Karpas-422 (cell line): Measurements from ENCODE around the gene MIOX. TPM values are rescaled to one million over a fixed set of nuclear protein-coding genes. Genes with fewer than 3 reads are reported as not detected.

Experiments used
- DNase-seq: peaks from one replicate; pipeline ENCODE4 v3.0.0-alpha.2; 2015
- H2AFZ ChIP-seq: fragments of 200-600 bp; sonication (generic); 2 replicates; pipeline ENCODE4 v1.6.1; 2014; ENCODE audit warnings: antibody characterized with exemption, low read length, mixed read lengths
- H3K27ac ChIP-seq: fragments of 200-600 bp; sonication (generic); 2 replicates; pipeline ENCODE4 v1.5.1; 2014; ENCODE audit warnings: mild to moderate bottlenecking, low read length, moderate library complexity
- H3K27me3 ChIP-seq: fragments of 200-600 bp; sonication (generic); 2 replicates; pipeline ENCODE4 v1.6.1; 2014; ENCODE audit warnings: low read length, mixed read lengths
- H3K36me3 ChIP-seq: fragments of 200-600 bp; sonication (generic); 2 replicates; pipeline ENCODE4 v1.6.1; 2014; ENCODE audit warnings: low read length, mixed read lengths; ENCODE audit not compliant: insufficient read depth
- H3K4me1 ChIP-seq: fragments of 200-600 bp; sonication (generic); 2 replicates; pipeline ENCODE4 v1.6.1; 2014; ENCODE audit warnings: mild to moderate bottlenecking, low read length, mixed read lengths
- H3K4me2 ChIP-seq: fragments of 200-600 bp; sonication (generic); 2 replicates; pipeline ENCODE4 v1.6.1; 2014; ENCODE audit warnings: low read length, low read depth, mild to moderate bottlenecking; ENCODE audit not compliant: poor library complexity, severe bottlenecking
- H3K4me3 ChIP-seq: fragments of 200-600 bp; sonication (generic); 2 replicates; pipeline ENCODE4 v1.5.1; 2014; ENCODE audit warnings: mild to moderate bottlenecking, antibody characterized with exemption, low read length, mixed read lengths
- H3K79me2 ChIP-seq: fragments of 200-600 bp; sonication (generic); 2 replicates; pipeline ENCODE4 v1.6.1; 2014; ENCODE audit warnings: mild to moderate bottlenecking, low read length, mixed read lengths
- H3K9ac ChIP-seq: fragments of 200-600 bp; sonication (generic); 2 replicates; pipeline ENCODE4 v1.6.0; 2014; ENCODE audit warnings: low read length
- H3K9me2 ChIP-seq: fragments of 200-600 bp; sonication (generic), shearing (Covaris generic); replicated peaks from 2 replicates; pipeline ENCODE4 v1.6.0; 2014; ENCODE audit warnings: mild to moderate bottlenecking, low read length, moderate library complexity; ENCODE audit not compliant: insufficient read depth
- H3K9me3 ChIP-seq: fragments of 300-700, 200-600 bp; sonication (generic); 2 replicates; pipeline ENCODE4 v1.6.1; 2014; ENCODE audit warnings: low read length, mixed read lengths
- H4K20me1 ChIP-seq: fragments of 200-600 bp; sonication (generic); 2 replicates; pipeline ENCODE4 v1.6.1; 2014; ENCODE audit warnings: mild to moderate bottlenecking, antibody characterized with exemption, low read length, low read depth; ENCODE audit not compliant: insufficient read depth
- total RNA-seq: library from RNA; depleted of rRNA; stranded (reverse); fragments of >200 nt; shearing (Covaris generic); gene quantifications from 2 replicates; pipeline ENCODE4 v1.2.3, GENCODE V29; 2014; ENCODE audit warnings: low replicate concordance

Gene MIOX
- total RNA-seq, 1 experiment from 2014 or later, result 0.93 TPM

DNA sequence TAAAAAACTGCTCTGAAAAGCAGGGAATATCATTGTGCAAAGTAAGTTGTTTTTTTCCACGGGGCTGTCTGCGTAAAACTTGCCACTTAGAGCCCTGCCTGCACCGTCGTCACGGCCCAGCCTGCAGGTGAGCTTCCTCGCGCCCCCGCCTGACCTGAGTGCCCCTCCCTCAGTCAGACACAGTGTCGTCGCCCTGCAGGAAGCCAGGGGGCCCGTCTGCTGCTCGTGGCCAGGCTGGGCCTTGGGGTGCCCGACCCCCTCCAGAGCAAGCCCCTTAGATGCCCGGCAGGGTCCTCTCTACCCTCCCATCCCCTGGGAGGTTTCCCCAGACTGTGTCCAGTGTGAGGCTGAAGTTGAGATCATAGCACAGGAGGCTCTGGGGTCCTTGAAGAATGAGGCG is 43.5 kb upstream of the MIOX start:
- H3K79me2 ChIP-seq, result no peaks in the 10 kb centered on the region
- no peak overlapping the region for H2AFZ ChIP-seq
- H3K36me3 ChIP-seq, result 0 out of 2 replicates have a peak, but pooled peaks cover 3% of the 10 kb centered on the region
- H3K9ac ChIP-seq, result no peak overlapping the region
- H4K20me1 ChIP-seq, result peaks cover 6% of the 10 kb centered on the region; the same call in 1 of the 2 replicates
- peaks cover 8% of the 10 kb centered on the region for H3K4me1 ChIP-seq
- no peak overlapping the region for H3K27ac ChIP-seq
- H3K4me2 ChIP-seq, result no peak overlapping the region
- H3K4me3 ChIP-seq, result no peak overlapping the region
- H3K9me2 ChIP-seq, result no peaks in the 10 kb centered on the region
- H3K27me3 ChIP-seq, result no peaks in the 10 kb centered on the region
- DNase-seq, result no peak
- no peaks in the 10 kb centered on the region for H3K9me3 ChIP-seq

DNA sequence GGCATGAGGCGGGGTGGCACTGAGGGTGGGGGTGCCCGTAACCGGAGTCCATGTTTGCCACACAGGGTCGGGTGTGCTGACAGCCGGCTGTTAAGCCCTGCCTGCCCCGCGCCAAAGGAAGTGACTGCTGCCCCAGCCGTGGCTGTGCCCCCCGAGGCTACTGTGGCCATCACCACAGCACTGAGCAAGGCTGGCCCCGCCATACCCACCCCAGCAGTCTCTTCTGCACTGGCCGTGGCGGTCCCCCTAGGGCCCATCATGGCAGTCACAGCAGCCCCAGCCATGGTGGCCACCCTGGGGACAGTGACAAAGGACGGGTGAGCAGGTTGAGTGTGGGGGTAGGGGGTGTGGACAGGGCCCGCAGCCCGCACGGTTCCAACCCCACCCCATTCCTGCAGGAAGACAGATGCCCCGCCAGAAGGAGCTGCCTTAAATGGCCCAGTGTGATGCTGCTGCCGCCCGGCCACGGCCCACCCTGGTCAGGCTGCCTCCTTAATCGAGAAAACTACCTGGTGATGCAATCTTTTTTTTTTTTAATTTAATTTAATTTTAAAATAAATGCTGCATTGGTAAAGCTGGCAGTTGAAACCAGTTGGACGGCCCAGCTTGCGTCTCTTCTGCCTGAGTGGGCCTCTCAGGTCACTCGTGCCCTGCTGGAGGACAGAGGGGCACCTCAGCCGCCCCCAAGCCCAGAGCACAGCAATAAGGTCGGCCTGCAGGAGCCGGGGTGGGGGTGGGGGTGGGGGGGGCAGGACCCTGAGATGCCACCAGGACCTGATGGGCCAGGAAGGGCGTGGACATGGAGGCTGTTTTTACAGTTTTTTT is 42.6 kb upstream of the MIOX start:
- Histone ChIP-seq H3K27me3 (no peaks in the 10 kb centered on the region), H3K79me2 (no peaks in the 10 kb centered on the region), H4K20me1 (peaks cover 6% of the 10 kb centered on the region; the same call in 1 of the 2 replicates), H3K36me3 (peaks cover 7% of the 10 kb centered on the region; the same call in 1 of the 2 replicates), H3K27ac (no peak overlapping the region), H2AFZ (no peak overlapping the region), H3K9me2 (no peaks in the 10 kb centered on the region), H3K4me2 (no peak overlapping the region), H3K4me3 (no peak overlapping the region), H3K9ac (no peak overlapping the region), H3K4me1 (peaks cover 8% of the 10 kb centered on the region), H3K9me3 (no peaks in the 10 kb centered on the region)
- DNase-seq, result no peak

DNA sequence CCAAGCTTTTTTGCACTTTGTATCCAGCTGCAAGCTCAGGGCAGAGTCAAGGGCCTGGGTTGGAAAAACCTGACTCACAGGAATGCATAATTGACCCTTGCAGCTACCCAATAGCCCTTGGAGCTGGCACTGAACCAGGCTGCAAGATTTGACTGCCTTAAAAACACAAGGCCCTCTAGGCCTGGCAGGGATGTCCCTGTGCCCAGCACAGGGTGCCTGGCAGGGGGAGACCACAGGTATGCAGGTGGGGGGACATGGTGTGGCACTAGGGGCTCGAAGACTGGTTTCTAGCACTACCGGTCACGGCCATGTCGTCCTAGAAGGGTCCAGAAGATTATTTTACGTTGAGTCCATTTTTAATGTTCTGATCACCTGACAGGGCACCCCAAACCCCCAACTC is 42.0 kb upstream of the MIOX start:
- H3K9me2 ChIP-seq, result no peaks in the 10 kb centered on the region
- H2AFZ ChIP-seq, result no peak overlapping the region
- no peak overlapping the region for H3K4me3 ChIP-seq
- H3K27ac ChIP-seq, result no peak overlapping the region
- peaks cover 12% of the 10 kb centered on the region for H3K4me1 ChIP-seq
- H3K36me3 ChIP-seq, result peaks cover 7% of the 10 kb centered on the region; the same call in 1 of the 2 replicates
- H4K20me1 ChIP-seq, result peaks cover 6% of the 10 kb centered on the region; the same call in 1 of the 2 replicates
- H3K79me2 ChIP-seq, result no peaks in the 10 kb centered on the region
- no peak overlapping the region for H3K4me2 ChIP-seq
- no peak overlapping the region for H3K9ac ChIP-seq
- DNase-seq, result peak; percentile 49
- H3K9me3 ChIP-seq, result no peaks in the 10 kb centered on the region
- H3K27me3 ChIP-seq, result no peaks in the 10 kb centered on the region

DNA sequence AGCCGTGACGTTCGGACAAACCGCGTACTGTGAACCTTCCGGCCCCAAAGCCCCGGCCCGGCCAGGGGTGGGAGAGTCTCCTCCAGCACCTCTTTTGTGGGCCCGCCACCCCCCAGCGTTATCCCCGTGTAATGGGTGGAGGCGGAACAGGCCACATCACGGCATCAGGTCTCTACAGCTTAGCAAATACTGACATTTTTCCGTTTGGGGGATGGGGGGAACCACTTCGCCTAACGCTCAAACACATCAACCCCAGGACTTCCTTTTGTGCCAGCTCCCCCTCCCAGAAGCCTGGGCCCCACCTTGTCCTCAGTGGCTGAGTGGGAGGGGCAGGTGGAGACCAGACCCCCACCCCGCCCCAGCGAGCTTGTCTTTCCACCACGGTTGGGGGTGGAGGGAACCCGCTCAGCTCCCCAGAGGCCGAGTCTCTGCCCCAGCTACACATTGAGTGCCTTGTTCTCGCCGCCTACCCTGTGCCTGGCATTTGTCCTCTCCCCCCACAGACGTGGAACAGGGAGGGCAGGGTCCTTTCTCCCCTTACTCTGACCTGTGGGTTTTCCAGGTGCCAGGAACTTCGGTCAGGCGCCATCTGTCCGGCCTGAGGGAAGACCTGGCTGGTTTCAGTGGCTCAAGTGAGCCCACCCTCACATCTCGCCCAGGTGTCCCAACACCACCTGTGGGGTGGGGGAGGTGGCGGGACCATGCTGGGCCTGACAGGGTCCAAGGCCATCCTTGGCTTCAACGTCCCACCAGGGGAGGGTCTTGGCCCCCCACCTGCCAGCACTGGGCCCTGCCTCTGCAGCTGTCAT is 41.4 kb upstream of the MIOX start:
- Histone ChIP-seq H3K9me2 (no peaks in the 10 kb centered on the region), H3K79me2 (no peaks in the 10 kb centered on the region), H3K9ac (no peak overlapping the region), H3K27ac (no peak overlapping the region; the same call in 1 of the 2 replicates), H3K27me3 (no peaks in the 10 kb centered on the region), H4K20me1 (peaks cover 6% of the 10 kb centered on the region; the same call in 1 of the 2 replicates), H3K4me1 (peaks cover 17% of the 10 kb centered on the region), H3K4me3 (no peak overlapping the region), H3K9me3 (no peaks in the 10 kb centered on the region), H3K36me3 (peaks cover 6% of the 10 kb centered on the region; the same call in 1 of the 2 replicates), H2AFZ (no peak overlapping the region), H3K4me2 (no peak overlapping the region)
- DNase-seq, result peak; percentile 54

DNA sequence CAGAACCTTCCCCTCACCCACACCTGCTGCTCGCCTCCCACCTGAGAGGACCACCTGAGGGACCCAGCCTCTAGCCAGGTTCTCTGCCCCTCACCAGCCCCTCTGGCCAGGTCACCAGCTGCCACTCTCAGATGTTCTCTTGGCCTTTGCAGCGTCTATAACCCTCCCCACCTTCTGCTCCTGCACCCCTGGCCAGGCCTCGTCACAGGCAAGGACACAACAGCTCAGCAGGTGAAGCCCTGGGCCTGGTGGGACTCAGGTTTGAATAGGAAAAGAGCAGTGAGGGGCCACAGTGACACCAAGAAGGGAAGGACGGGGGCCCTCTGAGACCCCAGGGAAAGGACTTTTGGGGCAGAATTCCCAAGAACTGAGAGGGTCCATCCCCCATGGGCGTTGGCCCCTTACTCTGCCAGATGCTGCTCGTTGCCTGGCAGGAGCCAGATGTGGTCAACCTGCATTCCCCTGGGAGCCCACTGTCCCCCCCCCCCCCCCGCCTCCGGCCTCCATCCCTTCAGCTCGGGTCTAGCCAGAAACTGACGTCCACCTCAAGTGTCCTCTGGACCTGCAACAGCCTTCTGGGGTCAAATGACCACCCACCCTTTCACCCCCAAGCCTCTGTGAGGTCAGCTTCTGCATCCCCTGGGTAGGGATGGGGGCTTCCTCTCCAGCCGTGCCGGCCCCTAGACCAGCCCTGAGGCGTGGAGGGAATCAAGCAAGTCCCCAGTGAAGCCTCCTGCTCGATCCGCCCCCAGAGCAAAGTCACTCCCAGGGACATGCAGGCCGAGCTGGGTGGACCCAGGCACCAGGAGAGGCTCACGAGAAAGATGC is 40.6 kb upstream of the MIOX start:
- Histone ChIP-seq H3K9ac (no peak overlapping the region), H3K79me2 (no peaks in the 10 kb centered on the region), H4K20me1 (peaks cover 6% of the 10 kb centered on the region; the same call in 1 of the 2 replicates), H3K27ac (no peak overlapping the region; the same call in 1 of the 2 replicates), H3K27me3 (no peaks in the 10 kb centered on the region), H2AFZ (no peak overlapping the region), H3K36me3 (peaks cover 3% of the 10 kb centered on the region; the same call in 1 of the 2 replicates), H3K4me2 (no peak overlapping the region), H3K9me3 (no peaks in the 10 kb centered on the region), H3K4me1 (peaks cover 17% of the 10 kb centered on the region), H3K4me3 (no peak overlapping the region), H3K9me2 (no peaks in the 10 kb centered on the region)
- DNase-seq, result no peak

DNA sequence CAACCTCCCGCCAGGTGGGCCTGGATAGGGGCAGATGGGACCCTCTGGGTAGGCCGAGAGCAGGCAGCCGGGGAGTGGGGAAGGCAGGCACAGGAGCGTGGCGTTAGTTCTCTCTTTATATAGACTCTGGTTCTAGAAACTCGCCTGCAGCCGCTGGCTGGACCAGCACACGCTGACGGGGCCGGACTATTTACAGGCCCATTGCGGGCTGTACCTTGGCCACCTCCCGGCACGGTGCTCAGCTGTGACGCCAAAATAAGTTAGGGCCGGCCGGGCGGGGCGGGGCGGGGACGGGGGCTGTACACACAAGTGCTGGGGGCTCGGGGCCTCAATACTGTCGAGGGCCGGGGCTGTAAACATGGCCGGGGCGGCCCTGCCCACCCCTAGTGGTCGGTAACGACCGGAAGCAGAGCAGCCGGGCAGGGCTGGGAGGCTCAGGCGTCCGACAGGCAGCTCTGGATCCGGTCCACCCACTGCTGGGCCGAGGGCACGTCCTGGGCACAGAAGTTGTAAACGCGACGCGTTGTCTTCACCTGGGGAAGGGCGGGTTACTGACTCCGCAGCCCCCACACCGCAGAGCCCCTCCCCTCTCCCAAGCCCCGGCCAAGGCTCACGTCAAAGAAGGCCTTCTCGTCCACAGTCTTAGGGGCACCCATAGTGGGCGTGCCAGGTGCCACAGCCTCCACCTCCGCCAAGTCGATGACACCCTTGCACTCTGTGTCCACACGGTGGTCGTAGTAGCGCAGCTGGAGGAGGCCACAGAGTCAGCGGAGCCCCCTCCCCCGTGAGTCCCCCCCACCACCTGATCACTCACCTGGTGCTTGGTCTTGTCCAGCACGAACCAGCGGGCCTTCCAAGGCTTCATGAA is 39.7 kb upstream of the MIOX start:
- 0 out of 2 replicates have a peak, but pooled peaks cover 4% of the 10 kb centered on the region for H3K79me2 ChIP-seq
- H3K4me1 ChIP-seq, result peaks cover 17% of the 10 kb centered on the region
- peaks cover 7% of the 10 kb centered on the region for H3K36me3 ChIP-seq

More for the DNA sequence above, 39.7 kb upstream of the MIOX start:
- H3K27ac ChIP-seq, result no peak overlapping the region
- H3K9ac ChIP-seq, result no peak overlapping the region
- H2AFZ ChIP-seq, result no peak overlapping the region
- no peaks in the 10 kb centered on the region for H3K27me3 ChIP-seq
- no peaks in the 10 kb centered on the region for H3K9me3 ChIP-seq
- peaks cover 6% of the 10 kb centered on the region; the same call in 1 of the 2 replicates for H4K20me1 ChIP-seq
- H3K9me2 ChIP-seq, result no peaks in the 10 kb centered on the region
- no peak overlapping the region for H3K4me2 ChIP-seq
- no peak overlapping the region for H3K4me3 ChIP-seq
- no peak for DNase-seq
